NCI-H1694 (cell line): ENCODE measurements around the gene CCNL1.
A peak's percentile ranks its signal among the peaks of the same experiment; 100 is the strongest.
"Not testable (repeated sequence)": the region's sequence is repeated elsewhere in the genome, so short reads cannot be mapped to it uniquely, and the experiment has no call there.

ENCODE experiments used
- DNase-seq: peaks from one replicate; lab custom pipeline; 2025; lab: John Stamatoyannopoulos, UW

CCNL1 gene

GRCh38 chr3:157170861-157171260 lies 10.9 kb upstream of the CCNL1 start:
- DNase-seq: no peak

GRCh38 chr3:157167371-157168042 lies 7.6 kb upstream of the CCNL1 start:
- DNase-seq: no peak

GRCh38 chr3:157166561-157166960 lies 6.6 kb upstream of the CCNL1 start:
- no peak for DNase-seq

GRCh38 chr3:157166115-157166514 lies 6.2 kb upstream of the CCNL1 start:
- no peak for DNase-seq

- DNase-seq: no peak
These were observed 3.4 kb upstream of the CCNL1 start for GRCh38 chr3:157163217-157163953.

- not testable (repeated sequence) for DNase-seq
These were observed 2.7 kb upstream of the CCNL1 start for GRCh38 chr3:157162620-157163019.

- peak; percentile 43 for DNase-seq
These were observed 894 bp upstream of the CCNL1 start for GRCh38 chr3:157160658-157161424.

- no peak for DNase-seq
These were observed 748 bp downstream of the CCNL1 start for GRCh38 chr3:157159037-157159761.

- DNase-seq: no peak
These were observed 2.1 kb downstream of the CCNL1 start for GRCh38 chr3:157157836-157158235.

GRCh38 chr3:157156837-157157635 lies 2.9 kb downstream of the CCNL1 start:
- DNase-seq: no peak

GRCh38 chr3:157155591-157155990 lies 4.4 kb downstream of the CCNL1 start:
- no peak for DNase-seq

- DNase-seq: no peak
These were observed 5.2 kb downstream of the CCNL1 start for GRCh38 chr3:157154563-157155330.

GRCh38 chr3:157152930-157153329 lies 7.0 kb downstream of the CCNL1 start:
- no peak for DNase-seq

- no peak for DNase-seq
These were observed 7.5 kb downstream of the CCNL1 start for GRCh38 chr3:157152438-157152837.

- no peak for DNase-seq
These were observed 8.3 kb downstream of the CCNL1 start for GRCh38 chr3:157151627-157152026.

- DNase-seq: no peak
These were observed 8.8 kb downstream of the CCNL1 start for GRCh38 chr3:157151151-157151550.

GRCh38 chr3:157149136-157149696 lies 10.7 kb downstream of the CCNL1 start:
- no peak for DNase-seq

- DNase-seq: no peak
These were observed 11.6 kb downstream of the CCNL1 start for GRCh38 chr3:157148196-157148889.

- DNase-seq: no peak
These were observed 12.7 kb downstream of the CCNL1 start for GRCh38 chr3:157147099-157147803.
